GM12878 (cell line): Measurements from ENCODE around the gene PIGS. TPM values are rescaled to one million over a fixed set of nuclear protein-coding genes. Genes with fewer than 3 reads are reported as not detected.

Source experiments
- BCLAF1 ChIP-seq: fragments of 450-650 bp; IDR thresholded peaks from 2 replicates; pipeline ENCODE4 v1.6.1; 2017; ENCODE audit warnings: antibody characterized with exemption, mild to moderate bottlenecking, moderate library complexity
- EP300 ChIP-seq, 2 experiments: fragments of 150-350 bp in 1 of 2; IDR thresholded peaks; 2 replicates each; pipeline ENCODE4 v1.6.1; 2011 to 2012; ENCODE audit warnings: low read depth in 2 of 2, low read length in 2 of 2, borderline replicate concordance in 1 of 2, improper control_type of control experiment in 1 of 2, inconsistent platforms in 1 of 2; ENCODE audit not compliant: control insufficient read depth in 1 of 2
- IKZF2 ChIP-seq, 2 experiments: fragments of 450-650 bp; IDR thresholded peaks; 2 replicates each; pipeline ENCODE4 v1.6.1; 2017; ENCODE audit warnings: mild to moderate bottlenecking in 2 of 2, moderate library complexity in 2 of 2
- MEF2A ChIP-seq: IDR thresholded peaks from 2 replicates; pipeline ENCODE4 v1.6.1; 2011; ENCODE audit warnings: low read depth, mild to moderate bottlenecking, low read length, moderate library complexity; ENCODE audit not compliant: insufficient read depth
- NFXL1 ChIP-seq: fragments of 450-650 bp; IDR thresholded peaks from 2 replicates; pipeline ENCODE4 v1.6.1; 2017; ENCODE audit warnings: antibody characterized with exemption, mild to moderate bottlenecking, borderline replicate concordance
- PAX5 ChIP-seq: IDR thresholded peaks from 2 replicates; pipeline ENCODE4 v1.6.1; 2011; ENCODE audit warnings: low read depth, low read length, borderline replicate concordance
- PRDM15 ChIP-seq: fragments of 450-650 bp; formaldehyde crosslinking; IDR thresholded peaks from 2 replicates; pipeline ENCODE4 v1.4.0; 2020; ENCODE audit warnings: mild to moderate bottlenecking, moderate library complexity
- SREBF2 ChIP-seq: IDR thresholded peaks from 2 replicates; pipeline ENCODE4 v1.6.1; 2012; ENCODE audit warnings: mild to moderate bottlenecking, low read length
- ZBTB33 ChIP-seq: fragments of 450-650 bp; IDR thresholded peaks from 2 replicates; pipeline ENCODE4 v1.6.1; 2017; ENCODE audit warnings: mild to moderate bottlenecking
- polyA plus RNA-seq, 11 experiments: library from polyadenylated mRNA; depleted of rRNA in 4 of 11; unstranded in 6 of 11; stranded (reverse) in 5 of 11; fragments of >200 nt; fragmentation: Nextera tagmentation in 4 of 11; fragmentation: Illumina TruSeq in 1 of 11; extraction: Ambion mirVana in 4 of 11; extraction: Trizol in 1 of 11; gene quantifications; 1 replicate in 1 of 11; 2 replicates in 10 of 11; pipeline versions ENCODE4 v1.2.1 to v1.2.3, GENCODE V29; 2011 to 2016; ENCODE audit warnings: inconsistent platforms in 2 of 11, missing spikeins in 2 of 11, low read depth in 1 of 11
- total RNA-seq, 4 experiments: library from RNA; depleted of rRNA in 3 of 4; stranded (reverse); fragments of >200 nt in 3 of 4; fragmentation: Illumina TruSeq in 1 of 4; extraction: Trizol in 1 of 4; gene quantifications; 2 replicates each; pipeline versions ENCODE4 v1.2.1 to v1.2.3, GENCODE V29; 2013 to 2021

The PIGS gene
- total and polyA plus RNA-seq, 10 of the 15 experiments (the other 5 are each of a cell fraction or from before 2014, with no cell fraction given), result 27.5 to 73.7 (median 50.7) TPM

- TF ChIP-seq BCLAF1 (no peak), ZBTB33 (no peak), PAX5 (no peak), EP300 (IDR thresholded peaks at IDR 0.05; ENCODE audit: borderline replicate concordance in 1 of 2, control insufficient read depth in 1 of 2, low read depth in 2 of 2, low read length in 2 of 2) (no peak), IKZF2 (IDR thresholded peaks at IDR 0.05) (no peak), SREBF2 (no peak), MEF2A (no peak), PRDM15 (CRISPR knock-in tag) (no peak), NFXL1 (no peak)
- TF ChIP-seq, all 136 proteins: peak for 0
Measured at GRCh38 chr17:28536532-28537218, 34.6 kb downstream of the PIGS start (continued).
